Fibroblast of lung (primary cell): ENCODE data around the gene TWF2. TPM values are rescaled to one million over a fixed set of nuclear protein-coding genes. Genes with fewer than 3 reads are reported as not detected.

Experiments
- DNase-seq, 2 donors: peaks; one replicate each; pipeline versions ENCODE4 v3.0.0 to v3.0.0-alpha.2; 2010; ENCODE audit warnings: low read depth in 2 of 2
- H2AFZ ChIP-seq: 2 replicates; pipeline ENCODE4 v1.5.1; 2012; ENCODE audit warnings: low read length, control low read depth, inconsistent platforms
- H3K27ac ChIP-seq: 2 replicates; pipeline ENCODE4 v1.5.1; 2011; ENCODE audit warnings: low read length, control low read depth; ENCODE audit not compliant: insufficient read depth
- H3K27me3 ChIP-seq: 2 replicates; pipeline ENCODE4 v1.5.1; 2011; ENCODE audit warnings: mild to moderate bottlenecking, low read length; ENCODE audit not compliant: control insufficient read depth, insufficient read depth
- H3K36me3 ChIP-seq: 2 replicates; pipeline ENCODE4 v1.5.1; 2011; ENCODE audit warnings: low read length; ENCODE audit not compliant: control insufficient read depth, insufficient read depth
- H3K4me1 ChIP-seq: 2 replicates; pipeline ENCODE4 v1.5.1; 2011; ENCODE audit warnings: low read length; ENCODE audit not compliant: control insufficient read depth, insufficient read depth; ENCODE audit errors: extremely low read depth
- H3K4me2 ChIP-seq: 2 replicates; pipeline ENCODE4 v1.5.1; 2011; ENCODE audit warnings: low read length, control low read depth; ENCODE audit not compliant: insufficient read depth; ENCODE audit errors: extremely low read depth
- H3K4me3 ChIP-seq, 4 experiments: fragments of 200-600 bp in 1 of 4; sonication (generic) in 1 of 4; replicated peaks in 1 of 4; 2 replicates each; pipeline ENCODE4 v1.5.1; 2011 to 2016; ENCODE audit warnings: low read length in 4 of 4, low read depth in 3 of 4, mild to moderate bottlenecking in 3 of 4, control low read depth in 2 of 4, inconsistent platforms in 1 of 4, mixed read lengths in 1 of 4; ENCODE audit not compliant: insufficient read depth in 1 of 4; ENCODE audit errors: control extremely low read depth in 1 of 4
- H3K79me2 ChIP-seq: 2 replicates; pipeline ENCODE4 v1.5.1; 2012; ENCODE audit warnings: mild to moderate bottlenecking, low read length, inconsistent platforms; ENCODE audit not compliant: control insufficient read depth, insufficient read depth
- H3K9ac ChIP-seq: 2 replicates; pipeline ENCODE4 v1.5.1; 2011; ENCODE audit warnings: mild to moderate bottlenecking, low read length, control low read depth; ENCODE audit not compliant: insufficient read depth
- H3K9me3 ChIP-seq: 2 replicates; pipeline ENCODE4 v1.5.1; 2012; ENCODE audit warnings: low read depth, low read length; ENCODE audit not compliant: control insufficient read depth, insufficient read depth
- H4K20me1 ChIP-seq: 2 replicates; pipeline ENCODE4 v1.5.1; 2011; ENCODE audit warnings: low read length; ENCODE audit not compliant: control insufficient read depth, insufficient read depth; ENCODE audit errors: extremely low read depth
- CTCF ChIP-seq, 2 donors: IDR thresholded peaks in 1 of 2; conservative IDR thresholded peaks in 1 of 2; 1 replicate in 1 of 2; 2 replicates in 1 of 2; pipeline ENCODE4 v1.5.1; 2011 to 2012; ENCODE audit warnings: low read length in 2 of 2, control low read depth in 1 of 2, inconsistent platforms in 1 of 2, low read depth in 1 of 2, mild to moderate bottlenecking in 1 of 2
- EZH2 ChIP-seq: IDR thresholded peaks from 2 replicates; pipeline ENCODE4 v1.5.1; 2012; ENCODE audit warnings: low read length, control low read depth, mild to moderate bottlenecking; ENCODE audit errors: missing control alignments
- polyA plus RNA-seq, 2 donors: library from polyadenylated mRNA; depleted of rRNA in 1 of 2; stranded (reverse) in 1 of 2; unstranded in 1 of 2; fragments of >200 nt; gene quantifications; 2 replicates each; pipeline ENCODE4 v1.2.1, GENCODE V29; 2011 to 2012; ENCODE audit warnings: missing spikeins in 1 of 2
- total RNA-seq: library from RNA; depleted of rRNA; stranded (reverse); fragments of >200 nt; gene quantifications from 2 replicates; pipeline ENCODE4 v1.2.1, GENCODE V29; 2014

The TWF2 gene
- total and polyA plus RNA-seq, 2 donors (not counting 1 experiment from before 2014, with no cell fraction given) = 67.2 to 69.9 TPM

- Histone ChIP-seq H4K20me1 (no peaks in the 10 kb centered on the region), H2AFZ (no peak overlapping the region), H3K4me1 (no peaks in the 10 kb centered on the region), H3K36me3 (peaks cover 40% of the 10 kb centered on the region), H3K27me3 (no peaks in the 10 kb centered on the region), H3K9me3 (no peaks in the 10 kb centered on the region), H3K27ac (no peak overlapping the region), H3K9ac (no peak overlapping the region), H3K4me3 (no peak overlapping the region), H3K79me2 (peaks cover 6% of the 10 kb centered on the region), H3K4me2 (no peak overlapping the region)
- no peak for DNase-seq
- TF ChIP-seq EZH2 (no peak), CTCF (conservative IDR thresholded peaks at IDR 0.05 in 1 of 2, IDR thresholded peaks at IDR 0.05 in 1 of 2; ENCODE audit: low read depth in 1 of 2, low read length in 2 of 2) (no peak)
Measured at GRCh38 chr3:52230889-52231499, 8.0 kb downstream of the TWF2 start.

GRCh38 chr3:52230461-52230860 lies 8.5 kb downstream of the TWF2 start:
- TF ChIP-seq CTCF (conservative IDR thresholded peaks at IDR 0.05 in 1 of 2, IDR thresholded peaks at IDR 0.05 in 1 of 2; ENCODE audit: low read depth in 1 of 2, low read length in 2 of 2) (no peak), EZH2 (no peak)
- Histone ChIP-seq H2AFZ (no peak overlapping the region), H3K79me2 (peaks cover 2% of the 10 kb centered on the region), H3K27ac (no peak overlapping the region), H3K4me1 (no peaks in the 10 kb centered on the region), H3K4me2 (no peak overlapping the region), H3K9me3 (no peaks in the 10 kb centered on the region), H3K9ac (no peak overlapping the region), H3K27me3 (no peaks in the 10 kb centered on the region), H3K4me3 (no peak overlapping the region), H3K36me3 (peaks cover 40% of the 10 kb centered on the region), H4K20me1 (no peaks in the 10 kb centered on the region)
- no peak for DNase-seq

- DNase-seq = no peak
- Histone ChIP-seq H3K9me3 (no peaks in the 10 kb centered on the region), H2AFZ (no peak overlapping the region), H3K79me2 (no peaks in the 10 kb centered on the region), H3K36me3 (peaks cover 40% of the 10 kb centered on the region), H3K27me3 (no peaks in the 10 kb centered on the region), H3K4me3 (no peak overlapping the region), H3K27ac (no peak overlapping the region), H3K9ac (no peak overlapping the region), H3K4me1 (no peaks in the 10 kb centered on the region), H4K20me1 (no peaks in the 10 kb centered on the region), H3K4me2 (no peak overlapping the region)
- TF ChIP-seq EZH2 (no peak), CTCF (conservative IDR thresholded peaks at IDR 0.05 in 1 of 2, IDR thresholded peaks at IDR 0.05 in 1 of 2; ENCODE audit: low read depth in 1 of 2, low read length in 2 of 2) (no peak)
Measured at GRCh38 chr3:52229656-52230055, 9.3 kb downstream of the TWF2 start.
